ENCODE results near the gene SMIM35. TPM values are rescaled to one million over a fixed set of nuclear protein-coding genes. Genes with fewer than 3 reads are reported as not detected.

The SMIM35 gene
- polyA plus RNA-seq, 1 of the 3 experiments (the other 2 are of a cell fraction) = not detected

DNA sequence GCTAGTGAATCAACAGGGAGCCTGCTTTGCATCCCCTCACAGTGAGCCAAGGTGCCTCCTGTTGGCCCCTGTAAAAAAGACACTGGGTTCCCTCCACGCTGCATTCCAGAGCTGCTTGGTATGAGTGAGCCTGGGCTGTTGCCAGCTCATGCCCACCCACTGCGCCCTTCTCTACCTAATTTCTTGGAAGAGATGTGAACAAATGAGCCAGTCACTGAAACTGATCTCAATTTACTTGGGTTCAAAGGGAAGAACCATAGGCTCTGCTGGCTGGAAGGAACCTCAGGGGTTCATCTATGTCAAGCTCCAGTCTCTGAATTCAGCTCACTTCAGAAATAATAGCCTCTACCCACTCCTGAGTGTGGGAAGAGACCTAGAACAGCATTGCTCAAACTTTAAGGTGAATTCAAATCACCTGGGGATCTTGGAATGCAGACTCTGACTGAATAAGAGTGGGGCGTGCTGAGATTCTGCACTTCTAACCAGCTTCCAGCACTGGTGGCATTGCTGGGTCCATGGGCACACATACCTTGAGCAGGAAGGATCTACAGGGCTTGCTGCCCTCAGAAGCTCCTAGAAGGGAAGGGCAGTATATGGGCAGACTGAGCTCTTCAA, 15.2 kb downstream of the SMIM35 start:
- Histone ChIP-seq H3K4me3 (ENCODE audit: low read depth in 2 of 2, low read length in 1 of 2) (no peak overlapping the region), H3K9ac (no peak overlapping the region), H3K9me3 (no peaks in the 10 kb centered on the region), H3K27ac (ENCODE audit: low read depth in 2 of 2, low read length in 1 of 2) (no peak overlapping the region), H3K4me1 (ENCODE audit: control insufficient read depth in 1 of 2, insufficient read depth in 2 of 2, low read depth in 1 of 2, low read length in 1 of 2) (no peaks in the 10 kb centered on the region), H3K36me3 (replicated peaks in 1 of 2; ENCODE audit: control insufficient read depth in 1 of 2, insufficient read depth in 2 of 2, low read length in 1 of 2) (no peaks in the 10 kb centered on the region), H4K20me1 (ENCODE audit: insufficient read depth) (no peaks in the 10 kb centered on the region), H3K4me2 (no peak overlapping the region), H3K79me2 (ENCODE audit: insufficient read depth) (no peaks in the 10 kb centered on the region), H3K27me3 (ENCODE audit: insufficient read depth) (peaks cover 2% of the 10 kb centered on the region; the same call in 1 of the 2 replicates), H3F3A (replicated peaks; ENCODE audit: insufficient read depth) (no peaks in the 10 kb centered on the region), H2AFZ (ENCODE audit: low read depth) (no peak overlapping the region), H3K9me2 (no peaks in the 10 kb centered on the region)
- DNase-seq = no peak
- ChIA-PET CTCF (interaction anchor here (0.8 to 2.8 kb wide), 7 partner anchors 9 to 646 kb away, joined by 3 to 13 read pairs (median 4); no protein-coding TSS in a partner anchor), POLR2A (no interaction called here)
- 52% methylated on average over 3 of the region's 3 CpGs for WGBS (ENCODE audit: low lambda C conversion rate)
- TF ChIP-seq, protein P1, sequence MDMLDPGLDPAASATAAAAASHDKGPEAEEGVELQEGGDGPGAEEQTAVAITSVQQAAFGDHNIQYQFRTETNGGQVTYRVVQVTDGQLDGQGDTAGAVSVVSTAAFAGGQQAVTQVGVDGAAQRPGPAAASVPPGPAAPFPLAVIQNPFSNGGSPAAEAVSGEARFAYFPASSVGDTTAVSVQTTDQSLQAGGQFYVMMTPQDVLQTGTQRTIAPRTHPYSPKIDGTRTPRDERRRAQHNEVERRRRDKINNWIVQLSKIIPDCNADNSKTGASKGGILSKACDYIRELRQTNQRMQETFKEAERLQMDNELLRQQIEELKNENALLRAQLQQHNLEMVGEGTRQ (IDR thresholded peaks at IDR 0.05; ENCODE audit: borderline replicate concordance, low read depth, low read length) = no peak
- no peak for TF ChIP-seq CHD2 (IDR thresholded peaks at IDR 0.05; ENCODE audit: low read length, partially characterized antibody)
- TF ChIP-seq, protein P2, sequence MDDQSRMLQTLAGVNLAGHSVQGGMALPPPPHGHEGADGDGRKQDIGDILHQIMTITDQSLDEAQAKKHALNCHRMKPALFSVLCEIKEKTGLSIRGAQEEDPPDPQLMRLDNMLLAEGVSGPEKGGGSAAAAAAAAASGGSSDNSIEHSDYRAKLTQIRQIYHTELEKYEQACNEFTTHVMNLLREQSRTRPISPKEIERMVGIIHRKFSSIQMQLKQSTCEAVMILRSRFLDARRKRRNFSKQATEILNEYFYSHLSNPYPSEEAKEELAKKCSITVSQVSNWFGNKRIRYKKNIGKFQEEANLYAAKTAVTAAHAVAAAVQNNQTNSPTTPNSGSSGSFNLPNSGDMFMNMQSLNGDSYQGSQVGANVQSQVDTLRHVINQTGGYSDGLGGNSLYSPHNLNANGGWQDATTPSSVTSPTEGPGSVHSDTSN (IDR thresholded peaks at IDR 0.05) = no peak
- no peak for TF ChIP-seq YY1 (IDR thresholded peaks at IDR 0.05; ENCODE audit: low read depth)
- TF ChIP-seq EP300 (IDR thresholded peaks at IDR 0.05; ENCODE audit: borderline replicate concordance in 1 of 2, low read depth in 1 of 2, low read length in 1 of 2) = no peak

DNA sequence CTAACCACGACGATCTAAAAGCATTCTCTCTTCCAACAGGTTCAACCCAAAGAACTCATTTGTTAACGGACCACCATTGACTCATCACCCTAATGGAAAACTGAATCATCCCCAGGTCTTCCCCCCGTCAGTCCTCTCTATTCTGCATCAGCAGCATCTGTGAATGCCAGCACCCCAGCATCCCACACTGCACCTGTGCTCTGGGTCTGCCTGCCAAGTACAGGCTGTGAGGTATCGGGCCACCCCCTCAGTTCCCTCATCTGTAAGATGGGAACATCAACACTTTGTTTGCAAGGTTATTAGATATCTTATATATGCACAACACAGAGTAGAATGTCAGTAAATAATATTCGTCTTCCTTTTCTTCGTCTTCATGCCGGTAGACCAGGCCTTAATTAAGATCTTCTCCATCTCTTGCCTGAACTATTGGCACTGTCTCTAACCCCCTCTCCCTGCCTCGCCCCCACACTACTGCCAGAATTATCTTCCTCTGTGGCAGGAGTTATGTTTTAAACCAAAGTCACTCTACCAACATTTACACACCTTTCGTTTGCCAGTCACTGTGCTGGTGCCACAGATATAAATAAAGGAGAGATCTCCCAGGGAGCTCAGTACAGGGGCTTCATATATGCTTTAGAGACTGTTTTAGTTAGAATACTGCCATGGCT, 17.7 kb downstream of the SMIM35 start:
- ChIA-PET CTCF (interaction anchor here (1.1 to 2.8 kb wide), 3 partner anchors 16 to 102 kb away, joined by 3 to 13 read pairs (median 3); no protein-coding TSS in a partner anchor), POLR2A (no interaction called here)
- no peaks in the 10 kb centered on the region for H3K9me3 ChIP-seq
- H3K4me2 ChIP-seq = no peak overlapping the region
- no peaks in the 10 kb centered on the region for H3K36me3 ChIP-seq (replicated peaks in 1 of 2; ENCODE audit: control insufficient read depth in 1 of 2, insufficient read depth in 2 of 2, low read length in 1 of 2)
- 68% methylated on average over 10 of the region's 10 CpGs for WGBS (ENCODE audit: low lambda C conversion rate)
- no peaks in the 10 kb centered on the region for H3K9me2 ChIP-seq
- H3K4me1 ChIP-seq (ENCODE audit: control insufficient read depth in 1 of 2, insufficient read depth in 2 of 2, low read depth in 1 of 2, low read length in 1 of 2) = no peaks in the 10 kb centered on the region
- no peaks in the 10 kb centered on the region for H4K20me1 ChIP-seq (ENCODE audit: insufficient read depth)
- H3K9ac ChIP-seq = no peak overlapping the region
- H3K27ac ChIP-seq (ENCODE audit: low read depth in 2 of 2, low read length in 1 of 2) = no peak overlapping the region
- no peak overlapping the region for H2AFZ ChIP-seq (ENCODE audit: low read depth)
- H3K27me3 ChIP-seq (ENCODE audit: insufficient read depth) = no peaks in the 10 kb centered on the region
- no peak for DNase-seq
- TF ChIP-seq, protein P3, sequence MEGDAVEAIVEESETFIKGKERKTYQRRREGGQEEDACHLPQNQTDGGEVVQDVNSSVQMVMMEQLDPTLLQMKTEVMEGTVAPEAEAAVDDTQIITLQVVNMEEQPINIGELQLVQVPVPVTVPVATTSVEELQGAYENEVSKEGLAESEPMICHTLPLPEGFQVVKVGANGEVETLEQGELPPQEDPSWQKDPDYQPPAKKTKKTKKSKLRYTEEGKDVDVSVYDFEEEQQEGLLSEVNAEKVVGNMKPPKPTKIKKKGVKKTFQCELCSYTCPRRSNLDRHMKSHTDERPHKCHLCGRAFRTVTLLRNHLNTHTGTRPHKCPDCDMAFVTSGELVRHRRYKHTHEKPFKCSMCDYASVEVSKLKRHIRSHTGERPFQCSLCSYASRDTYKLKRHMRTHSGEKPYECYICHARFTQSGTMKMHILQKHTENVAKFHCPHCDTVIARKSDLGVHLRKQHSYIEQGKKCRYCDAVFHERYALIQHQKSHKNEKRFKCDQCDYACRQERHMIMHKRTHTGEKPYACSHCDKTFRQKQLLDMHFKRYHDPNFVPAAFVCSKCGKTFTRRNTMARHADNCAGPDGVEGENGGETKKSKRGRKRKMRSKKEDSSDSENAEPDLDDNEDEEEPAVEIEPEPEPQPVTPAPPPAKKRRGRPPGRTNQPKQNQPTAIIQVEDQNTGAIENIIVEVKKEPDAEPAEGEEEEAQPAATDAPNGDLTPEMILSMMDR (IDR thresholded peaks at IDR 0.05) = no peak
- no peak for TF ChIP-seq RFX5 (IDR thresholded peaks at IDR 0.05; ENCODE audit: low read length)
- no peak for TF ChIP-seq GATA2 (CRISPR knock-in tag; IDR thresholded peaks at IDR 0.05)
- TF ChIP-seq TEAD4 (IDR thresholded peaks at IDR 0.05; ENCODE audit: borderline replicate concordance, insufficient read depth) = no peak
- TF ChIP-seq RXRA (IDR thresholded peaks at IDR 0.05; ENCODE audit: borderline replicate concordance, low read depth) = no peak
- TF ChIP-seq MEF2A (IDR thresholded peaks at IDR 0.05; ENCODE audit: borderline replicate concordance, low read depth) = no peak
- no peak for TF ChIP-seq EP300 (IDR thresholded peaks at IDR 0.05; ENCODE audit: borderline replicate concordance in 1 of 2, low read depth in 1 of 2, low read length in 1 of 2)
- H3K4me3 ChIP-seq (ENCODE audit: low read depth in 2 of 2, low read length in 1 of 2) = no peak overlapping the region
- H3K79me2 ChIP-seq (ENCODE audit: insufficient read depth) = no peaks in the 10 kb centered on the region
- H3F3A ChIP-seq (replicated peaks; ENCODE audit: insufficient read depth) = no peaks in the 10 kb centered on the region

All from SK-N-SH (cell line).